ENCODE results near the gene ISG20.

ISG20 gene

DNA sequence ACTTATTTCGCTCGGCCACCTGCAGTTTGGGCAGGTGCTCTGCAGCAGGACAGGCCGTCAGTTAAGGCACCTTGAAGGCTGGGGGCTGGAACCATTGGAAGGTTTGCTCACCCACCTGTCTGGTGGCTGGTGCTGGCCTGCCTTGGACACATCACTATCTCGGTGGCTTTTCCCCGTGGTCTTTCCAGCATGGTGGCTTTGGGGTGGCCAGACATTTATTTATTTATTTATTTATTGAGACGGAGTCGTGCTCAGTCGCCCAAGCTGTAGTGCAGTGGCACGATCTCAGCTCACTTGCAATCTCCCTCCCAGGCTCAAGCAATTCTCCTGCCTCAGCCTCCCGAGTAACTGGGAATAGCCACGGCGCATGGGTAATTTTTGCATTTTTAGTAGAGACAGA lies 11.7 kb downstream of the ISG20 start:
- DNase-seq (ENCODE audit: low read depth) = no peak
- no peak overlapping the region for H3K4me3 ChIP-seq (ENCODE audit: control insufficient read depth, low read depth, low read length)
- TF ChIP-seq, protein P1, sequence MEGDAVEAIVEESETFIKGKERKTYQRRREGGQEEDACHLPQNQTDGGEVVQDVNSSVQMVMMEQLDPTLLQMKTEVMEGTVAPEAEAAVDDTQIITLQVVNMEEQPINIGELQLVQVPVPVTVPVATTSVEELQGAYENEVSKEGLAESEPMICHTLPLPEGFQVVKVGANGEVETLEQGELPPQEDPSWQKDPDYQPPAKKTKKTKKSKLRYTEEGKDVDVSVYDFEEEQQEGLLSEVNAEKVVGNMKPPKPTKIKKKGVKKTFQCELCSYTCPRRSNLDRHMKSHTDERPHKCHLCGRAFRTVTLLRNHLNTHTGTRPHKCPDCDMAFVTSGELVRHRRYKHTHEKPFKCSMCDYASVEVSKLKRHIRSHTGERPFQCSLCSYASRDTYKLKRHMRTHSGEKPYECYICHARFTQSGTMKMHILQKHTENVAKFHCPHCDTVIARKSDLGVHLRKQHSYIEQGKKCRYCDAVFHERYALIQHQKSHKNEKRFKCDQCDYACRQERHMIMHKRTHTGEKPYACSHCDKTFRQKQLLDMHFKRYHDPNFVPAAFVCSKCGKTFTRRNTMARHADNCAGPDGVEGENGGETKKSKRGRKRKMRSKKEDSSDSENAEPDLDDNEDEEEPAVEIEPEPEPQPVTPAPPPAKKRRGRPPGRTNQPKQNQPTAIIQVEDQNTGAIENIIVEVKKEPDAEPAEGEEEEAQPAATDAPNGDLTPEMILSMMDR (conservative IDR thresholded peaks at IDR 0.05; ENCODE audit: control insufficient read depth, insufficient read depth, low read depth, low read length) = no peak

DNA sequence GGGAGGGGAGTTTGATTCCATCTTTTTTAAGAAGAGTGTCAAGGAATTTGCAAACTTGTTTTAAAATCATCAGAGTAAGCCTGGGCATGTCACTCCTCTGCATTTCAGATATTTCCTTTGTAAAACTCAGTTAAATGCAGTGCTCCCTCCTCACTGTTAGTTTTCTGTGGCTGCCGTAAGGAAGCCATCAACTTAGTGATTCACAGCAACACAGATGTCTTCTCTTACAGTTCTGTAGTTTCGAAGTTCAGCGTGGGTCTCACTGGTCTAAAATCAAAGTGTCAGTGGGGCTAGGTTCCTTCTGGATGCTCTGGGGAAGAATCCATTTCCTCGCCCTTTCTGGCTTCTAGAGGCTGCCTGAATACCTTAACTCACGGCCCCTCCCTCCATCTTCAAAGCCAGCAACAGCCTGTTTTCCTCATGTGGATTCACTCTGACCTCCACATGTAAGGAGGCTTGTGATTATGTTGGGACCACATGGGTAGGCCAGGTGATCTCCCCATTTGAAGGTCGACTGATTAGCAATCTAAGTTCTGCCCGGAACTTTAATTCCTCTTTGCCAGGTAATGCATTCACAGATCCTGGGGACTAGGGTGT lies 12.4 kb downstream of the ISG20 start:
- H3K4me3 ChIP-seq (ENCODE audit: control insufficient read depth, low read depth, low read length) = no peak overlapping the region
- TF ChIP-seq, protein P1 (conservative IDR thresholded peaks at IDR 0.05; ENCODE audit: control insufficient read depth, insufficient read depth, low read depth, low read length) = no peak
- no peak for DNase-seq (ENCODE audit: low read depth)

DNA sequence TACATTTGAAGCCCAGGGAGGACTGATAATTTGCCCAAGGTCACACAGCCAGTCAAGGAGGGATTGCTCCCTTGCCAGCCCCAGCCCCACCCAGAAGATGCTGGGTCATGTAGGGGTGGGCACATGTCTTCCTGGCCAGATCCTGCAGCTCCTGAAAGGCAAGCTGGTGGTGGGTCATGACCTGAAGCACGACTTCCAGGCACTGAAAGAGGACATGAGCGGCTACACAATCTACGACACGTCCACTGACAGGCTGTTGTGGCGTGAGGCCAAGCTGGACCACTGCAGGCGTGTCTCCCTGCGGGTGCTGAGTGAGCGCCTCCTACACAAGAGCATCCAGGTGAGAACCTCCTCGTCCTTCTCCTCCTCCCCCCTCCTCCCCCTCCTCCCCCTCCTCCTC lies 13.2 kb downstream of the ISG20 start:
- no peak for DNase-seq (ENCODE audit: low read depth)
- H3K4me3 ChIP-seq (ENCODE audit: control insufficient read depth, low read depth, low read length) = no peak overlapping the region
- TF ChIP-seq, protein P1 (conservative IDR thresholded peaks at IDR 0.05; ENCODE audit: control insufficient read depth, insufficient read depth, low read depth, low read length) = no peak

GRCh38 chr15:88652456-88653199 lies 13.8 kb downstream of the ISG20 start:
- DNase-seq (ENCODE audit: low read depth) = no peak
- TF ChIP-seq, protein P1 (conservative IDR thresholded peaks at IDR 0.05; ENCODE audit: control insufficient read depth, insufficient read depth, low read depth, low read length) = no peak
- H3K4me3 ChIP-seq (ENCODE audit: control insufficient read depth, low read depth, low read length) = no peak overlapping the region

- TF ChIP-seq, protein P1 (conservative IDR thresholded peaks at IDR 0.05; ENCODE audit: control insufficient read depth, insufficient read depth, low read depth, low read length) = no peak
- no peak overlapping the region for H3K4me3 ChIP-seq (ENCODE audit: control insufficient read depth, low read depth, low read length)
- no peak for DNase-seq (ENCODE audit: low read depth)
Measured at GRCh38 chr15:88653200-88654064, 14.6 kb downstream of the ISG20 start.

GRCh38 chr15:88654430-88655102 lies 15.8 kb downstream of the ISG20 start:
- TF ChIP-seq, protein P1 (conservative IDR thresholded peaks at IDR 0.05; ENCODE audit: control insufficient read depth, insufficient read depth, low read depth, low read length) = no peak
- DNase-seq (ENCODE audit: low read depth) = no peak
- H3K4me3 ChIP-seq (ENCODE audit: control insufficient read depth, low read depth, low read length) = no peak overlapping the region
